Mesothelial cell of epicardium (in vitro differentiated cells): ENCODE data around the gene TAF1L. TPM values are rescaled to one million over a fixed set of nuclear protein-coding genes. Genes with fewer than 3 reads are reported as not detected.
"Not testable (repeated sequence)": the region's sequence is repeated elsewhere in the genome, so short reads cannot be mapped to it uniquely, and the experiment has no call there.

Experiments
- DNase-seq, 2 experiments: peaks; one replicate each; pipeline ENCODE4 v3.0.0; 2021; ENCODE audit warnings: low spot score in 2 of 2; ENCODE audit not compliant: unreplicated experiment in 2 of 2
- H3K27ac Mint-ChIP-seq: 2 replicates; pipeline ENCODE4 v1.8.0; 2021; ENCODE audit warnings: mixed read lengths
- H3K27me3 Mint-ChIP-seq: 2 replicates; pipeline ENCODE4 v1.8.0; 2021; ENCODE audit warnings: low read depth, mixed read lengths
- H3K36me3 Mint-ChIP-seq: 2 replicates; pipeline ENCODE4 v1.8.0; 2021; ENCODE audit warnings: mixed read lengths
- H3K4me1 Mint-ChIP-seq: 2 replicates; pipeline ENCODE4 v1.8.0; 2021; ENCODE audit warnings: mixed read lengths
- H3K4me3 Mint-ChIP-seq: 2 replicates; pipeline ENCODE4 v1.8.0; 2021; ENCODE audit warnings: mild to moderate bottlenecking, moderate library complexity, mixed read lengths
- H3K9me3 Mint-ChIP-seq: 2 replicates; pipeline ENCODE4 v1.8.0; 2021; ENCODE audit warnings: mixed read lengths
- CTCF ChIP-seq: fragments of 200-600 bp; sonication (generic); IDR thresholded peaks from one replicate; pipeline ENCODE4 v1.5.0; 2021; ENCODE audit warnings: antibody characterized with exemption; ENCODE audit not compliant: unreplicated experiment
- total RNA-seq: library from RNA; stranded (reverse); gene quantifications from 3 replicates; pipeline ENCODE4 v1.2.1, GENCODE V29; 2021

The TAF1L gene
- total RNA-seq, 1 donor from 2014 or later = not detected

GRCh38 chr9:32665101-32665500, 29.6 kb upstream of the TAF1L start:
- Mint-ChIP-seq H3K36me3 (no peaks in the 10 kb centered on the region), H3K27me3 (no peaks in the 10 kb centered on the region), H3K9me3 (peaks cover 64% of the 10 kb centered on the region), H3K4me3 (no peak overlapping the region), H3K27ac (no peak overlapping the region), H3K4me1 (no peaks in the 10 kb centered on the region)
- no peak for TF ChIP-seq CTCF
- DNase-seq = no peak

GRCh38 chr9:32663741-32664140, 28.3 kb upstream of the TAF1L start:
- no peak overlapping the region for H3K4me3 Mint-ChIP-seq
- no peaks in the 10 kb centered on the region for H3K36me3 Mint-ChIP-seq
- TF ChIP-seq CTCF = no peak
- H3K9me3 Mint-ChIP-seq = peaks cover 60% of the 10 kb centered on the region
- no peaks in the 10 kb centered on the region for H3K4me1 Mint-ChIP-seq
- DNase-seq = no peak
- H3K27ac Mint-ChIP-seq = no peak overlapping the region
- no peaks in the 10 kb centered on the region for H3K27me3 Mint-ChIP-seq

- Mint-ChIP-seq H3K36me3 (no peaks in the 10 kb centered on the region), H3K27ac (no peak overlapping the region), H3K27me3 (no peaks in the 10 kb centered on the region), H3K9me3 (peaks cover 48% of the 10 kb centered on the region), H3K4me3 (no peak overlapping the region), H3K4me1 (no peaks in the 10 kb centered on the region)
- no peak for TF ChIP-seq CTCF
- DNase-seq = no peak
These were observed 12.2 kb upstream of the TAF1L start for GRCh38 chr9:32647671-32648070.

- TF ChIP-seq CTCF = no peak
- Mint-ChIP-seq H3K36me3 (peaks cover 3% of the 10 kb centered on the region), H3K27ac (no peak overlapping the region), H3K27me3 (no peaks in the 10 kb centered on the region), H3K4me3 (no peak overlapping the region), H3K4me1 (no peaks in the 10 kb centered on the region), H3K9me3 (peaks cover 43% of the 10 kb centered on the region)
- no peak for DNase-seq
These were observed 9.2 kb upstream of the TAF1L start for GRCh38 chr9:32644698-32645097.

- H3K27me3 Mint-ChIP-seq, DNase-seq, H3K36me3 Mint-ChIP-seq, H3K4me3 Mint-ChIP-seq, H3K27ac Mint-ChIP-seq, H3K4me1 Mint-ChIP-seq: not testable (repeated sequence)
- H3K9me3 Mint-ChIP-seq = peaks cover 10% of the 10 kb centered on the region
These were observed 2.3 kb downstream of the TAF1L start for GRCh38 chr9:32633151-32633550.

GRCh38 chr9:32631991-32632390, 3.5 kb downstream of the TAF1L start:
- H3K4me3 Mint-ChIP-seq = no peak overlapping the region

More at GRCh38 chr9:32631991-32632390, 3.5 kb downstream of the TAF1L start:
- Mint-ChIP-seq H3K9me3 (peaks cover 9% of the 10 kb centered on the region), H3K4me1 (no peaks in the 10 kb centered on the region), H3K27me3 (no peaks in the 10 kb centered on the region), H3K27ac (no peak overlapping the region), H3K36me3 (no peaks in the 10 kb centered on the region)
- no peak for TF ChIP-seq CTCF
- no peak for DNase-seq
